Memory B cell (primary cell): ENCODE results near the gene GNG5.
"Not testable (repeated sequence)": the region's sequence is repeated elsewhere in the genome, so short reads cannot be mapped to it uniquely, and the experiment has no call there.

Experiments used
- ATAC-seq: fragments of 150-1000 bp; cut with Tn5 transposase; 2 replicates; pipeline ENCODE4 v1.10.0; 2021; ENCODE audit warnings: low read depth, mild to moderate bottlenecking, moderate library complexity
- DNase-seq, 2 donors: peaks; one replicate each; pipeline ENCODE4 v3.0.0; 2022; ENCODE audit warnings: low spot score in 2 of 2
- H3K27ac Mint-ChIP-seq: one replicate; pipeline ENCODE4 v1.8.0; 2022; ENCODE audit warnings: mild to moderate bottlenecking, moderate library complexity, mixed read lengths
- H3K27me3 Mint-ChIP-seq: one replicate; pipeline ENCODE4 v1.8.0; 2022; ENCODE audit warnings: mixed read lengths
- H3K36me3 Mint-ChIP-seq: one replicate; pipeline ENCODE4 v1.8.0; 2022; ENCODE audit warnings: mild to moderate bottlenecking, mixed read lengths
- H3K4me1 Mint-ChIP-seq: one replicate; pipeline ENCODE4 v1.8.0; 2022; ENCODE audit warnings: mixed read lengths
- H3K4me3 Mint-ChIP-seq: one replicate; pipeline ENCODE4 v1.8.0; 2022; ENCODE audit warnings: mild to moderate bottlenecking, moderate library complexity, mixed read lengths
- H3K9me3 Mint-ChIP-seq: one replicate; pipeline ENCODE4 v1.8.0; 2022; ENCODE audit warnings: mixed read lengths

GNG5 gene

DNA sequence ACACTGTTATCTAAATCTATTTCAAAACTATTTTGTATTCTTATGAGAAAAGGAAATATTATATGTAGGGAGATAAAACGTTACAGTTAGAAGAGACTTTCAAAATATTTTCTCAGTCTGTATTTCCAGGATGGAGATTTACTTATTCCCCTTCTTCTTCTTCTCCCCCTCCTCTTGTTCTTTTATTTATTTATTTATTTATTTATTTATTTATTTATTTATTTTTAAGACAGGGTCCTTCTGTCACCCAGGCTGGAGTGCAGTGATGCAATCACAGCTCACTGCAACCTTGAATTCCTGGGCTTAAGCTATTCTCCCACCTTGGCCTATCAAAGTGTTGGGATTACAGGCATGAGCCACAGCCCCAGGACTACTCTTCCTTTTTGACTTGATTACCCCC is 30.2 kb downstream of the GNG5 start:
- no peak for DNase-seq
- H3K27me3 Mint-ChIP-seq: peaks cover 21% of the 10 kb centered on the region
- no peak for ATAC-seq
- H3K36me3 Mint-ChIP-seq: peaks cover 15% of the 10 kb centered on the region
- no peak overlapping the region for H3K4me3 Mint-ChIP-seq
- peaks cover 11% of the 10 kb centered on the region for H3K4me1 Mint-ChIP-seq
- H3K27ac Mint-ChIP-seq: no peak overlapping the region
- peaks cover 8% of the 10 kb centered on the region for H3K9me3 Mint-ChIP-seq

GRCh38 chr1:84467298-84467697 is 39.1 kb downstream of the GNG5 start:
- no peak overlapping the region for H3K27ac Mint-ChIP-seq
- H3K9me3 Mint-ChIP-seq: peaks cover 1% of the 10 kb centered on the region
- ATAC-seq: no peak
- H3K36me3 Mint-ChIP-seq: peaks cover 3% of the 10 kb centered on the region
- DNase-seq: no peak
- H3K4me3 Mint-ChIP-seq: no peak overlapping the region
- no peaks in the 10 kb centered on the region for H3K4me1 Mint-ChIP-seq
- peaks cover 21% of the 10 kb centered on the region for H3K27me3 Mint-ChIP-seq

DNA sequence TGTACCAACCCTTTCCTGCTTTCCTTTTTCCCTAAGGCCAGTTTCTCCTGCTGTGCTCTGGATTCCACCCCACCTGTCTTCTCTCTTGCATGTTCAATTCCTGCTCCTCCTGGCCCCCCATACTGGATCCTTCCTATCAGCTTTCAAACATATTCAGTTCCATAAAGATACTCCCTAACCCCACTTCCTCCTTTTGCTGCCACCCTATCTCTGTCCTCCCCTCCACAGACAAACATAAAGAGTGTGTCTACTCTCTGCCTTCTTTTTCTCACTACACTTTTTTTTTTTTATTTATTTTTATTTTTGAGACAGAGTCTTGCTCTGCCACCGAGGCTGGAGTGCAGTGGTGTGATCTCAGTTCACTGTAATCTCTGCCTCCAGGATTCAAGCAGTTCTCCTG is 44.3 kb downstream of the GNG5 start:
- Mint-ChIP-seq H3K4me1 (no peaks in the 10 kb centered on the region), H3K4me3 (no peak overlapping the region), H3K9me3 (peaks cover 1% of the 10 kb centered on the region), H3K36me3 (peaks cover 3% of the 10 kb centered on the region), H3K27ac (no peak overlapping the region), H3K27me3 (peaks cover 16% of the 10 kb centered on the region)
- DNase-seq: no peak
- no peak for ATAC-seq

DNA sequence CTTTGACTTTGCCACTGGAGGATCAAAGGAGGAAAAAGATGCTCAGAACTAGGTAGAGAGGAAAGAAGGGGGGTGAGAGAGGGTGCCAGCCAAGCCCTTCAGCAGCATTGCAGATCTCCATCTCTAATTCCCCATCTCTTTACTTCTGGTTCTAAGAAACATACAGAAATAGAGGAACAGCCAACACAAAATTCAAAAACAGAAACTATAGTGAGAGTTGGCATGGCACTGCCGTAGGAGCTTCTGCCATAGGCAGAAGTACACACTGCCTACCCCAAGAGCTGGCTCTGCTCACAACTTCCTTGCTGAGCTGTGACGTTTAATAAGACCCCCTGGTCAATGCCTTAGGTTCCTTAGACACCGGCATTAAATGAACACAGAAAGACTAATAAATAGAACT is 53.9 kb downstream of the GNG5 start:
- Mint-ChIP-seq H3K27ac (no peak overlapping the region), H3K4me1 (no peaks in the 10 kb centered on the region), H3K4me3 (no peak overlapping the region), H3K36me3 (no peaks in the 10 kb centered on the region), H3K27me3 (peaks cover 8% of the 10 kb centered on the region), H3K9me3 (no peaks in the 10 kb centered on the region)
- no peak for DNase-seq
- no peak for ATAC-seq

- Mint-ChIP-seq H3K4me1 (no peaks in the 10 kb centered on the region), H3K9me3 (peaks cover 2% of the 10 kb centered on the region), H3K36me3 (peaks cover 2% of the 10 kb centered on the region), H3K27ac (no peak overlapping the region), H3K4me3 (no peak overlapping the region), H3K27me3 (peaks cover 8% of the 10 kb centered on the region)
- DNase-seq (no peak), ATAC-seq (no peak)
Measured at GRCh38 chr1:84450910-84451309, 55.5 kb downstream of the GNG5 start.

DNA sequence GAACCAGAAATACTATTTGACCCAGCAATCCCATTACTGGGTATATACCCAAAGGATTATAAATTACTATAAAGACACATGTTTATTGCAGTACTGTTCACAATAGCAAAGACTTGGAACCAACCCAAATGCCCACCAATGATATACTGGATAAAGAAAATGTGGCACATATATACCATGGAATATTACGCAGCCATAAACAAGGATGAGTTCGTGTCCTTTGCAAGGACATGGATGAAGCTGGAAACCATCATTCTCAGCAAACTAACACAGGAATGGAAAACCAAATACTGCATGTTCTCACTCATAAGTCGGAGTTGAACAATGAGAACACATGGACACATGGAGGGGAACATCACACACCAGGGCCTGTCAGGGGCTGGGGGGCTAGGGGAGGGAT is 57.7 kb downstream of the GNG5 start:
- not testable (repeated sequence) for H3K9me3 Mint-ChIP-seq, H3K27ac Mint-ChIP-seq, H3K36me3 Mint-ChIP-seq, DNase-seq, H3K4me1 Mint-ChIP-seq, H3K27me3 Mint-ChIP-seq, ATAC-seq, H3K4me3 Mint-ChIP-seq
